ENCODE measurements around the gene FAM171A2.
"Not testable (repeated sequence)": the region's sequence is repeated elsewhere in the genome, so short reads cannot be mapped to it uniquely, and the experiment has no call there.

Gene FAM171A2

GRCh38 chr17:44383363-44383762, 19.7 kb upstream of the FAM171A2 start:
- no peak for DNase-seq

GRCh38 chr17:44382917-44383316, 19.3 kb upstream of the FAM171A2 start:
- no peak for DNase-seq

- no peak for DNase-seq
Observed at GRCh38 chr17:44381810-44382305, 18.2 kb upstream of the FAM171A2 start.

- DNase-seq = no peak
Observed at GRCh38 chr17:44380767-44381166, 17.1 kb upstream of the FAM171A2 start.

- DNase-seq = no peak
Observed at GRCh38 chr17:44379887-44380286, 16.2 kb upstream of the FAM171A2 start.

- no peak for DNase-seq
Observed at GRCh38 chr17:44378171-44378705, 14.6 kb upstream of the FAM171A2 start.

- DNase-seq = no peak
Observed at GRCh38 chr17:44376779-44377178, 13.1 kb upstream of the FAM171A2 start.

GRCh38 chr17:44376124-44376523, 12.5 kb upstream of the FAM171A2 start:
- DNase-seq = no peak

GRCh38 chr17:44375196-44376017, 11.8 kb upstream of the FAM171A2 start:
- DNase-seq = no peak

- DNase-seq = no peak
Observed at GRCh38 chr17:44374306-44375195, 10.9 kb upstream of the FAM171A2 start.

GRCh38 chr17:44372036-44372435, 8.4 kb upstream of the FAM171A2 start:
- DNase-seq = no peak

GRCh38 chr17:44369414-44370023, 5.9 kb upstream of the FAM171A2 start:
- DNase-seq = not testable (repeated sequence)

GRCh38 chr17:44368391-44369243, 5.0 kb upstream of the FAM171A2 start:
- DNase-seq = not testable (repeated sequence)

- no peak for DNase-seq
Observed at GRCh38 chr17:44367231-44367979, 3.8 kb upstream of the FAM171A2 start.

- DNase-seq = not testable (repeated sequence)
Observed at GRCh38 chr17:44365051-44365450, 1.4 kb upstream of the FAM171A2 start.

GRCh38 chr17:44362949-44363612, 572 bp downstream of the FAM171A2 start:
- peak; percentile 35 for DNase-seq

GRCh38 chr17:44362459-44362948, 1.1 kb downstream of the FAM171A2 start:
- no peak for DNase-seq

- DNase-seq = peak; percentile 22
Observed at GRCh38 chr17:44361292-44362260, 2.1 kb downstream of the FAM171A2 start.

- no peak for DNase-seq
Observed at GRCh38 chr17:44360826-44361225, 2.8 kb downstream of the FAM171A2 start.
